Spleen (tissue), 11 donors: ENCODE data around the gene SCML1. TPM values are rescaled to one million over a fixed set of nuclear protein-coding genes. Genes with fewer than 3 reads are reported as not detected.
A peak's percentile ranks its signal among the peaks of the same experiment; 100 is the strongest.

ENCODE experiments used
- DNase-seq: peaks from one replicate; pipeline ENCODE4 v3.0.0-alpha.2; 2020
- H3K27ac ChIP-seq, 8 donors: fragments of 200-600 bp; sonication (generic) in 7 of 8; 1 replicate in 4 of 8; 2 replicates in 4 of 8; pipeline versions ENCODE4 v1.5.0 to v1.8.0; 2016 to 2021; ENCODE audit warnings: inconsistent platforms in 4 of 8, mild to moderate bottlenecking in 4 of 8, moderate library complexity in 1 of 8
- H3K27me3 ChIP-seq, 7 donors: fragments of 200-600 bp; sonication (generic) in 6 of 7; replicated peaks in 1 of 7; 1 replicate in 4 of 7; 2 replicates in 3 of 7; pipeline versions ENCODE4 v1.5.0 to v1.8.0; 2016 to 2021; ENCODE audit warnings: inconsistent platforms in 3 of 7, mild to moderate bottlenecking in 1 of 7
- H3K36me3 ChIP-seq, 6 donors: fragments of 200-600 bp; sonication (generic) in 5 of 6; 1 replicate in 4 of 6; 2 replicates in 2 of 6; pipeline versions ENCODE4 v1.5.0 to v1.8.0; 2016 to 2021; ENCODE audit warnings: inconsistent platforms in 2 of 6
- H3K4me1 ChIP-seq, 6 donors: fragments of 200-600 bp; sonication (generic) in 5 of 6; 1 replicate in 3 of 6; 2 replicates in 3 of 6; pipeline versions ENCODE4 v1.5.0 to v1.8.0; 2016 to 2021; ENCODE audit warnings: inconsistent platforms in 3 of 6
- H3K4me3 ChIP-seq, 8 donors: fragments of 200-600 bp; sonication (generic) in 7 of 8; 1 replicate in 4 of 8; 2 replicates in 4 of 8; pipeline versions ENCODE4 v1.5.0 to v1.8.0; 2016 to 2021; ENCODE audit warnings: inconsistent platforms in 4 of 8, mild to moderate bottlenecking in 4 of 8, moderate library complexity in 2 of 8
- H3K9me3 ChIP-seq, 8 donors: fragments of 200-600 bp; sonication (generic) in 7 of 8; 1 replicate in 4 of 8; 2 replicates in 4 of 8; pipeline versions ENCODE4 v1.5.0 to v1.8.0; 2016 to 2021; ENCODE audit warnings: inconsistent platforms in 4 of 8
- POLR2A ChIP-seq, 3 donors: fragments of 450-650 bp; IDR thresholded peaks; one replicate each; pipeline ENCODE4 v1.5.1; 2017; ENCODE audit warnings: antibody characterized with exemption in 3 of 3, mild to moderate bottlenecking in 1 of 3
- POLR2AphosphoS5 ChIP-seq, 3 donors: sonication (generic); formaldehyde crosslinking; IDR thresholded peaks; one replicate each; pipeline ENCODE4 v1.5.1; 2017; ENCODE audit warnings: antibody characterized with exemption in 3 of 3
- WGBS, 5 donors: extraction: QIAGEN DNeasy Blood & Tissue Kit in 3 of 5; methylation state at CpG; one replicate each; pipeline versions ENCODE4 v1.1.5 to v1.1.7; 2013 to 2018; 5-methylcytosine and 5-hydroxymethylcytosine counted together
- intact Hi-C: fragments of 100-400 bp; cut with DNase I; formaldehyde crosslinking; loops from one replicate; pipeline ENCODE4 v1.15.0; 2023; ENCODE audit warnings: low total_unique reads
- polyA plus RNA-seq, 3 donors: library from polyadenylated mRNA; stranded (reverse); fragments of 200-250 nt; gene quantifications; one replicate each; pipeline ENCODE4 v1.2.1, GENCODE V29; 2013
- total RNA-seq, 7 donors: library from RNA; depleted of rRNA in 3 of 7; stranded (reverse); fragments of >200 nt in 3 of 7; fragmentation: NEBNext Ultra II Directional in 4 of 7; extraction: Animal tissue kit (Norgen Biotek cat#: 25700) in 4 of 7; gene quantifications; one replicate each; pipeline versions ENCODE4 v1.1.0 to v1.2.1, GENCODE V29; 2016 to 2021
- TF ChIP-seq, protein P1 (sequence below), 11 experiments: fragments of 200-600 bp in 7 of 11; fragments of 450-650 bp in 4 of 11; sonication (generic) in 4 of 11; IDR thresholded peaks in 8 of 11; conservative IDR thresholded peaks in 3 of 11; 1 replicate in 7 of 11; 2 replicates in 4 of 11; pipeline versions ENCODE4 v1.4.0 to v1.8.0; 2016 to 2021; ENCODE audit warnings: antibody characterized with exemption in 11 of 11, inconsistent platforms in 4 of 11, mild to moderate bottlenecking in 1 of 11
- donor health status: healthy with polysubstance abuse.
- donor health status: DM: no; HTN: no; CAD: no; lungs with moderate emphysema.
- donor health status: DM: no; HTN: no; CAD: no.
- donor health status: Bipolar disorder and iron deficiency.
- donor health status: healthy.
- donor health status: DM: no; HTN: no; CAD: no.
- donor health status: DM: yes; HTN: yes; CAD: no.

Gene SCML1
- total and polyA plus RNA-seq, 10 donors = 10.4 to 22.7 (median 15.3) TPM

DNA sequence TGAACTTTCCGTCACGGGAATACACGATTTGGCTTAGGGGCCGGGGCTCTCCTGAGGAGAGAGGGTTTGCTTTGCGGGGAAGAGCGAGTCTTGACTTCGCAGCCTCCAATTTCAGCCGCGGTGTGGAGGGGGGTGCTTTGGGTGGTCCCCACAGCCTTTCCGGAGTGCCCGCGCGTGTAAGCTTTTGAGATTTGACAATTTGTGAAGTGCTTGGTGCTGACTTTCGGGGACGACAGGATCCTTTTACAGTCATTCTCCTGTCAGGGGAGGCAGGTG lies 355 bp downstream of the SCML1 start:
- H3K9me3 ChIP-seq = no peaks in the 10 kb centered on the region
- H3K36me3 ChIP-seq = no peaks in the 10 kb centered on the region
- H3K4me3 ChIP-seq = peak overlapping the region; percentile 37 to 76 (median 52)
- DNase-seq = no peak
- peak overlapping the region; percentile 3 to 87 (median 86) for H3K27ac ChIP-seq
- H3K27me3 ChIP-seq = peaks cover 0 to 18% (median 0%) of the 10 kb centered on the region in 7 donors
- 0 to 53% (median 23%) methylated on average over 12 to 15 of the region's 15 CpGs; no CpG with 5 or more reads in 1 of the 5 donors for WGBS, 5 donors
- intact Hi-C loops = no loop called here
- TF ChIP-seq POLR2AphosphoS5 (IDR thresholded peaks at IDR 0.05) = no peak
- TF ChIP-seq POLR2A (IDR thresholded peaks at IDR 0.05) = no peak
- TF ChIP-seq, protein P1, sequence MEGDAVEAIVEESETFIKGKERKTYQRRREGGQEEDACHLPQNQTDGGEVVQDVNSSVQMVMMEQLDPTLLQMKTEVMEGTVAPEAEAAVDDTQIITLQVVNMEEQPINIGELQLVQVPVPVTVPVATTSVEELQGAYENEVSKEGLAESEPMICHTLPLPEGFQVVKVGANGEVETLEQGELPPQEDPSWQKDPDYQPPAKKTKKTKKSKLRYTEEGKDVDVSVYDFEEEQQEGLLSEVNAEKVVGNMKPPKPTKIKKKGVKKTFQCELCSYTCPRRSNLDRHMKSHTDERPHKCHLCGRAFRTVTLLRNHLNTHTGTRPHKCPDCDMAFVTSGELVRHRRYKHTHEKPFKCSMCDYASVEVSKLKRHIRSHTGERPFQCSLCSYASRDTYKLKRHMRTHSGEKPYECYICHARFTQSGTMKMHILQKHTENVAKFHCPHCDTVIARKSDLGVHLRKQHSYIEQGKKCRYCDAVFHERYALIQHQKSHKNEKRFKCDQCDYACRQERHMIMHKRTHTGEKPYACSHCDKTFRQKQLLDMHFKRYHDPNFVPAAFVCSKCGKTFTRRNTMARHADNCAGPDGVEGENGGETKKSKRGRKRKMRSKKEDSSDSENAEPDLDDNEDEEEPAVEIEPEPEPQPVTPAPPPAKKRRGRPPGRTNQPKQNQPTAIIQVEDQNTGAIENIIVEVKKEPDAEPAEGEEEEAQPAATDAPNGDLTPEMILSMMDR (IDR thresholded peaks at IDR 0.05 in 8 of 11, conservative IDR thresholded peaks at IDR 0.05 in 3 of 11) = no peak
- peaks cover 0 to 21% (median 2%) of the 10 kb centered on the region in 6 donors for H3K4me1 ChIP-seq

- Histone ChIP-seq H3K27ac (peak overlapping the region; percentile 3 to 87 (median 86)), H3K36me3 (no peaks in the 10 kb centered on the region), H3K4me3 (peak overlapping the region; percentile 37 to 76 (median 52)), H3K4me1 (peaks cover 0 to 21% (median 2%) of the 10 kb centered on the region in 6 donors), H3K9me3 (no peaks in the 10 kb centered on the region), H3K27me3 (peaks cover 0 to 18% (median 0%) of the 10 kb centered on the region in 7 donors)
- 0 to 36% (median 1%) methylated on average over 28 to 45 of the region's 45 CpGs for WGBS, 5 donors
- intact Hi-C loops = no loop called here
- peak; percentile 80 for DNase-seq
- TF ChIP-seq POLR2AphosphoS5 (IDR thresholded peaks at IDR 0.05) (peak in 2 of 3 donors; percentile 34 to 39), POLR2A (IDR thresholded peaks at IDR 0.05) (no peak)
Observed at GRCh38 chrX:17737986-17738713, 857 bp downstream of the SCML1 start.

DNA sequence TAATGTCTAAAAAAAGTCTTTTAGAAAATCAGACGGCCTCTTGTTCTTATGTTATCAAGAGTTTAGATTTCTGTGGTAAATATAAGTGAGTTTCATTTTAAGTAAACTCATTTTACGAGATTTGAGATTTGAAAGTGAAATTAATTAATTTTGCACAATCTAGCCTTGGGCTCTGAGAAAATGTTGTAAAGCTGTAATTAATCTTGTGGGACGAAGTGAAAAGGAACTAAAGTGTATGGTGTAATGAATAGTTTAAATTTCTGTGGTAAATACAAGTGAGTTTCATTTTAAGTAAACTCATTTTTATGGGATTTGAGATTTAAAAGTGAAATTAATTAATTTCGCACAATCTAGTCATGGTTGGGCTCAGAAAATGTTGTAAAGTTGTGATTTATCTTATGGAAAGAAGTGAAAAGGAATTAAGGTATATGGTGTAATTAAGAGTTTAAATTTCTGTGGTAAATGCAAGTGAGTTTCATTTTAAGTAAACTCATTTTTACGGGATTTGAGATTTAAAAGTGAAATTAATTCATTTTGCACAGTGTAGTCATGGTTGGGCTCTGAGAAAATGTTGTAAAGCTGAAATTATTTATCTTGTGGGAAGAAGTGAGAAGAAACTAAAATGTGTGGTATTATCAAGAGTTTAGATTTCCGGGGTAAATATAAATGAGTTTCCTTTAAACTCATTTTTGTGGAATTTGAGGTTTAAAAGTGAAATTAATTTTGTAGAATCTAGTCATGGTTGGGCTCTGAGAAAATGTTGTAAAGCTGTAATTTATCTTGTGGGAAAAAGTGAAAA lies 1.6 kb downstream of the SCML1 start:
- Histone ChIP-seq H3K27ac (peak overlapping the region in 5 of 8 donors; percentile 84 to 87 (median 87)), H3K36me3 (no peaks in the 10 kb centered on the region), H3K9me3 (no peaks in the 10 kb centered on the region), H3K4me3 (peak overlapping the region in 7 of 8 donors; percentile 37 to 76 (median 53)), H3K4me1 (peaks cover 0 to 21% (median 2%) of the 10 kb centered on the region in 6 donors), H3K27me3 (peaks cover 0 to 18% (median 0%) of the 10 kb centered on the region in 7 donors)
- WGBS, 5 donors = 11 to 40% (median 18%) methylated on average over 6 of the region's 6 CpGs
- no peak for DNase-seq
- intact Hi-C loops = no loop called here
- TF ChIP-seq POLR2AphosphoS5 (IDR thresholded peaks at IDR 0.05) (no peak), POLR2A (IDR thresholded peaks at IDR 0.05) (no peak)
- TF ChIP-seq, protein P1 (IDR thresholded peaks at IDR 0.05 in 8 of 11, conservative IDR thresholded peaks at IDR 0.05 in 3 of 11) = no peak

DNA sequence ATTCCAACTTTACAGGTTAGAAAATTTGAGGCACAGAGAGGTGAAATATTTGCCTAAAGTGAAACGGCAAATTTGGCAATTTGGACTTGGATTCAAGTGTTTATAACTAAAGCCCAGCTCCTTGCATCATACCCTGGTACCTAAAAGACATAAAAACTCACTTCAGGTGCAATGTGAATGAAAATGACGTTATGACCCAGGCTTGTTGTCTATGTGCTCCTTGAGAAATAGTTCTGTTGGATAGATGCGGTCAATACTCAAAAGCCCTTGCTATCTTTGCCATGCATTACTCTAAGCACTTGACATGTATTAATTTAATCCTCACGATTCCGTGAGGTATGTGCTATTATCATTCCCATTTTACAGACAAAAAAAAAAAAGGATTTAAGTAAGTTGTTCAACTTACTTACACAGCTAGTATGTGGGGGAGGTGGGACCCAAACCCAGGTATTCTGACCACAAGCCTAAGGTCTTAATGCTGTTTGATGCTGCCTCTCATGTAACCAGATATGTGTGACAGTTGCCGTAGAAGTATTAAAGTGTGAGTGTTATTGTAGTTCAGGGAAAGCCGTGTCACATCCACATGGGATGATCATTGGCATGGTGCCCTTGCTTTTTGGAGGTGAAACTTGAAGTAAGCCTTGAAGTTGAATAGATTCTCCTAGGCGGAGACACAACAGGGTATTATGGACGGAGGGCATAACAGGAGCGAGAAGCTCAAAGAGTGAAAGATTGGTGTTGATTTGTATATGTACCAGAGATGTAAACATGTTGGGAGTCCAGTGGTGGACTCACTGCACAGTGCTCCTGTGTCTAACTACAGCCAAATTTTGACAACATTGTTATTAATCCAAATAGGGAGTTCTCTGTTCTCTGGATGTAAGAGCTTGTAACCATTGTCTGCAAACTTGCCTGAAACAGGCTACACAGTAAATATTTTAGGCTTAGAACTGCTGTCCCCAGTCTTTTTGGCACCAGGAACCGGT lies 3.1 kb downstream of the SCML1 start:
- Histone ChIP-seq H3K4me3 (no peak overlapping the region), H3K27ac (no peak overlapping the region), H3K9me3 (no peaks in the 10 kb centered on the region), H3K36me3 (no peaks in the 10 kb centered on the region), H3K27me3 (peaks cover 0 to 18% (median 0%) of the 10 kb centered on the region in 7 donors), H3K4me1 (peaks cover 0 to 21% (median 2%) of the 10 kb centered on the region in 6 donors)
- 76 to 90% (median 88%) methylated on average over 11 of the region's 11 CpGs for WGBS, 5 donors
- TF ChIP-seq, protein P1 (IDR thresholded peaks at IDR 0.05 in 8 of 11, conservative IDR thresholded peaks at IDR 0.05 in 3 of 11) = no peak
- TF ChIP-seq POLR2AphosphoS5 (IDR thresholded peaks at IDR 0.05) (no peak), POLR2A (IDR thresholded peaks at IDR 0.05) (no peak)
- DNase-seq = no peak
- intact Hi-C loops = no loop called here
